Karpas-422 (cell line): ENCODE results near the gene RMP24.

Source experiments
- DNase-seq: peaks from one replicate; pipeline ENCODE4 v3.0.0-alpha.2; 2015
- H2AFZ ChIP-seq: fragments of 200-600 bp; sonication (generic); 2 replicates; pipeline ENCODE4 v1.6.1; 2014; ENCODE audit warnings: antibody characterized with exemption, low read length, mixed read lengths
- H3K27ac ChIP-seq: fragments of 200-600 bp; sonication (generic); 2 replicates; pipeline ENCODE4 v1.5.1; 2014; ENCODE audit warnings: mild to moderate bottlenecking, low read length, moderate library complexity
- H3K27me3 ChIP-seq: fragments of 200-600 bp; sonication (generic); 2 replicates; pipeline ENCODE4 v1.6.1; 2014; ENCODE audit warnings: low read length, mixed read lengths
- H3K36me3 ChIP-seq: fragments of 200-600 bp; sonication (generic); 2 replicates; pipeline ENCODE4 v1.6.1; 2014; ENCODE audit warnings: low read length, mixed read lengths; ENCODE audit not compliant: insufficient read depth
- H3K4me1 ChIP-seq: fragments of 200-600 bp; sonication (generic); 2 replicates; pipeline ENCODE4 v1.6.1; 2014; ENCODE audit warnings: mild to moderate bottlenecking, low read length, mixed read lengths
- H3K4me2 ChIP-seq: fragments of 200-600 bp; sonication (generic); 2 replicates; pipeline ENCODE4 v1.6.1; 2014; ENCODE audit warnings: low read length, low read depth, mild to moderate bottlenecking; ENCODE audit not compliant: poor library complexity, severe bottlenecking
- H3K4me3 ChIP-seq: fragments of 200-600 bp; sonication (generic); 2 replicates; pipeline ENCODE4 v1.5.1; 2014; ENCODE audit warnings: mild to moderate bottlenecking, antibody characterized with exemption, low read length, mixed read lengths
- H3K79me2 ChIP-seq: fragments of 200-600 bp; sonication (generic); 2 replicates; pipeline ENCODE4 v1.6.1; 2014; ENCODE audit warnings: mild to moderate bottlenecking, low read length, mixed read lengths
- H3K9ac ChIP-seq: fragments of 200-600 bp; sonication (generic); 2 replicates; pipeline ENCODE4 v1.6.0; 2014; ENCODE audit warnings: low read length
- H3K9me2 ChIP-seq: fragments of 200-600 bp; sonication (generic), shearing (Covaris generic); replicated peaks from 2 replicates; pipeline ENCODE4 v1.6.0; 2014; ENCODE audit warnings: mild to moderate bottlenecking, low read length, moderate library complexity; ENCODE audit not compliant: insufficient read depth
- H3K9me3 ChIP-seq: fragments of 300-700, 200-600 bp; sonication (generic); 2 replicates; pipeline ENCODE4 v1.6.1; 2014; ENCODE audit warnings: low read length, mixed read lengths
- H4K20me1 ChIP-seq: fragments of 200-600 bp; sonication (generic); 2 replicates; pipeline ENCODE4 v1.6.1; 2014; ENCODE audit warnings: mild to moderate bottlenecking, antibody characterized with exemption, low read length, low read depth; ENCODE audit not compliant: insufficient read depth

The RMP24 gene

GRCh38 chr18:35972197-35973000, at the start of gene RMP24:
TSS of gene RMP24 (plus strand) at chr18:35972679.
- H3K9me2 ChIP-seq: no peaks in the 10 kb centered on the region
- H3K4me1 ChIP-seq: peaks cover 48% of the 10 kb centered on the region
- peaks cover 49% of the 10 kb centered on the region for H3K79me2 ChIP-seq
- peak within 1 kb of the TSS; percentile 79 for H3K4me3 ChIP-seq
- peak within 1 kb of the TSS; percentile 1; the same call in 1 of the 2 replicates for H2AFZ ChIP-seq
- H4K20me1 ChIP-seq: no peaks in the 10 kb centered on the region
- H3K27ac ChIP-seq: peak within 1 kb of the TSS; percentile 80
- H3K36me3 ChIP-seq: peaks cover 31% of the 10 kb centered on the region
- H3K27me3 ChIP-seq: no peaks in the 10 kb centered on the region
- no peaks in the 10 kb centered on the region for H3K9me3 ChIP-seq
- H3K4me2 ChIP-seq: peak within 1 kb of the TSS; percentile 86
- H3K9ac ChIP-seq: peak within 1 kb of the TSS; percentile 79
- peak; percentile 99 for DNase-seq

GRCh38 chr18:35923939-35924684, 48.4 kb upstream of the RMP24 start:
- Histone ChIP-seq H3K27ac (peak overlapping the region; percentile 55), H3K4me1 (peaks cover 80% of the 10 kb centered on the region), H3K4me3 (peak overlapping the region; percentile 2; the same call in 1 of the 2 replicates), H3K79me2 (no peaks in the 10 kb centered on the region), H3K36me3 (no peaks in the 10 kb centered on the region), H4K20me1 (no peaks in the 10 kb centered on the region), H3K27me3 (no peaks in the 10 kb centered on the region), H2AFZ (peak overlapping the region; percentile 39), H3K4me2 (peak overlapping the region; percentile 46), H3K9me2 (no peaks in the 10 kb centered on the region), H3K9me3 (no peaks in the 10 kb centered on the region), H3K9ac (peak overlapping the region; percentile 34)
- peak; percentile 61 for DNase-seq

- DNase-seq: no peak
- Histone ChIP-seq H3K27ac (no peak overlapping the region), H3K4me2 (no peak overlapping the region), H3K27me3 (no peaks in the 10 kb centered on the region), H3K4me3 (no peak overlapping the region), H3K9me3 (no peaks in the 10 kb centered on the region; the same call in 1 of the 2 replicates), H3K79me2 (no peaks in the 10 kb centered on the region), H2AFZ (no peak overlapping the region), H3K4me1 (peaks cover 60% of the 10 kb centered on the region), H3K9me2 (no peaks in the 10 kb centered on the region), H3K36me3 (no peaks in the 10 kb centered on the region), H3K9ac (no peak overlapping the region), H4K20me1 (no peaks in the 10 kb centered on the region)
These were observed 45.6 kb upstream of the RMP24 start for GRCh38 chr18:35926884-35927283.

GRCh38 chr18:35927430-35927829, 45.0 kb upstream of the RMP24 start:
- Histone ChIP-seq H3K9me3 (no peaks in the 10 kb centered on the region; the same call in 1 of the 2 replicates), H3K4me2 (peak overlapping the region; percentile 8), H3K9me2 (no peaks in the 10 kb centered on the region), H4K20me1 (no peaks in the 10 kb centered on the region), H2AFZ (0 out of 2 replicates have a peak overlapping the region, but pooled peaks have one; percentile 10), H3K36me3 (no peaks in the 10 kb centered on the region), H3K4me3 (no peak overlapping the region), H3K27ac (no peak overlapping the region), H3K79me2 (no peaks in the 10 kb centered on the region), H3K9ac (no peak overlapping the region), H3K27me3 (no peaks in the 10 kb centered on the region), H3K4me1 (peaks cover 60% of the 10 kb centered on the region)
- no peak for DNase-seq

- H3K4me2 ChIP-seq: no peak overlapping the region
- no peaks in the 10 kb centered on the region for H3K27me3 ChIP-seq
- H3K36me3 ChIP-seq: no peaks in the 10 kb centered on the region
- H3K27ac ChIP-seq: no peak overlapping the region
- H4K20me1 ChIP-seq: no peaks in the 10 kb centered on the region
- H3K9me2 ChIP-seq: no peaks in the 10 kb centered on the region
- no peaks in the 10 kb centered on the region for H3K79me2 ChIP-seq
- no peak overlapping the region for H3K9ac ChIP-seq
- no peak for DNase-seq
- H3K4me1 ChIP-seq: peaks cover 23% of the 10 kb centered on the region
- H3K4me3 ChIP-seq: no peak overlapping the region
- H3K9me3 ChIP-seq: no peaks in the 10 kb centered on the region; the same call in 1 of the 2 replicates
- H2AFZ ChIP-seq: peak overlapping the region; percentile 68; the same call in 1 of the 2 replicates
These were observed 38.5 kb upstream of the RMP24 start for GRCh38 chr18:35933982-35934381.

- Histone ChIP-seq H3K4me2 (no peak overlapping the region), H3K4me1 (peaks cover 29% of the 10 kb centered on the region), H3K27ac (no peak overlapping the region; the same call in 1 of the 2 replicates), H2AFZ (peak overlapping the region; percentile 39), H3K4me3 (no peak overlapping the region), H3K9me2 (no peaks in the 10 kb centered on the region), H4K20me1 (no peaks in the 10 kb centered on the region), H3K9ac (no peak overlapping the region), H3K79me2 (no peaks in the 10 kb centered on the region), H3K36me3 (no peaks in the 10 kb centered on the region), H3K27me3 (no peaks in the 10 kb centered on the region), H3K9me3 (no peaks in the 10 kb centered on the region; the same call in 1 of the 2 replicates)
- DNase-seq: no peak
These were observed 37.6 kb upstream of the RMP24 start for GRCh38 chr18:35934891-35935290.

- Histone ChIP-seq H3K4me1 (peaks cover 29% of the 10 kb centered on the region), H3K4me3 (no peak overlapping the region), H2AFZ (peak overlapping the region; percentile 39), H3K79me2 (no peaks in the 10 kb centered on the region), H3K9ac (no peak overlapping the region), H4K20me1 (no peaks in the 10 kb centered on the region), H3K36me3 (no peaks in the 10 kb centered on the region), H3K9me3 (no peaks in the 10 kb centered on the region), H3K9me2 (no peaks in the 10 kb centered on the region), H3K27ac (peak overlapping the region; percentile 76; the same call in 1 of the 2 replicates), H3K4me2 (no peak overlapping the region), H3K27me3 (no peaks in the 10 kb centered on the region)
- no peak for DNase-seq
These were observed 36.7 kb upstream of the RMP24 start for GRCh38 chr18:35935805-35936204.

GRCh38 chr18:35936951-35937350, 35.5 kb upstream of the RMP24 start:
- Histone ChIP-seq H3K9me2 (no peaks in the 10 kb centered on the region), H3K27ac (peak overlapping the region; percentile 76; the same call in 1 of the 2 replicates), H3K36me3 (no peaks in the 10 kb centered on the region), H3K4me3 (no peak overlapping the region), H3K9ac (no peak overlapping the region), H3K9me3 (no peaks in the 10 kb centered on the region), H2AFZ (peak overlapping the region; percentile 32; the same call in 1 of the 2 replicates), H3K4me2 (no peak overlapping the region), H3K4me1 (peaks cover 29% of the 10 kb centered on the region), H4K20me1 (no peaks in the 10 kb centered on the region), H3K27me3 (no peaks in the 10 kb centered on the region), H3K79me2 (no peaks in the 10 kb centered on the region)
- DNase-seq: no peak
